Smooth muscle cell (in vitro differentiated cells): ENCODE data around the gene SUPT4H1. TPM values are rescaled to one million over a fixed set of nuclear protein-coding genes. Genes with fewer than 3 reads are reported as not detected.

ENCODE experiments used
- DNase-seq: peaks from one replicate; lab custom pipeline; 2025; ENCODE audit not compliant: unreplicated experiment; lab: John Stamatoyannopoulos, UW
- H2AFZ ChIP-seq: fragments of 200-600 bp; sonication (generic); 2 replicates; pipeline ENCODE4 v1.6.0; 2016; ENCODE audit warnings: antibody characterized with exemption, low read depth, mild to moderate bottlenecking
- H3F3A ChIP-seq: fragments of 200-600 bp; sonication (generic); 2 replicates; pipeline ENCODE4 v1.6.0; 2017; ENCODE audit warnings: antibody characterized with exemption, low read depth
- H3K27ac ChIP-seq: fragments of 200-600 bp; sonication (generic); 2 replicates; pipeline ENCODE4 v1.5.1; 2016; ENCODE audit warnings: low read depth, mild to moderate bottlenecking
- H3K27me3 ChIP-seq: fragments of 200-600 bp; sonication (generic); 2 replicates; pipeline ENCODE4 v1.6.1; 2016; ENCODE audit warnings: low read depth, mild to moderate bottlenecking
- H3K36me3 ChIP-seq: fragments of 200-600 bp; sonication (generic); 2 replicates; pipeline ENCODE4 v1.5.1; 2016; ENCODE audit warnings: low read depth
- H3K4me1 ChIP-seq: fragments of 200-600 bp; sonication (generic); 2 replicates; pipeline ENCODE4 v1.5.1; 2016; ENCODE audit warnings: low read depth
- H3K4me2 ChIP-seq: fragments of 200-600 bp; sonication (generic); 2 replicates; pipeline ENCODE4 v1.6.0; 2016; ENCODE audit warnings: mild to moderate bottlenecking
- H3K4me3 ChIP-seq: fragments of 200-600 bp; sonication (generic); 2 replicates; pipeline ENCODE4 v1.5.1; 2016; ENCODE audit warnings: mild to moderate bottlenecking
- H3K79me2 ChIP-seq: fragments of 200-600 bp; sonication (generic); 2 replicates; pipeline ENCODE4 v1.6.0; 2016; ENCODE audit warnings: low read depth, mild to moderate bottlenecking
- H3K9ac ChIP-seq: fragments of 200-600 bp; sonication (generic); 2 replicates; pipeline ENCODE4 v1.6.0; 2016; ENCODE audit warnings: low read depth
- H3K9me3 ChIP-seq: fragments of 200-600 bp; sonication (generic); replicated peaks from 2 replicates; pipeline ENCODE4 v1.5.1; 2016; ENCODE audit warnings: low read depth
- H4K20me1 ChIP-seq: fragments of 200-600 bp; sonication (generic); 2 replicates; pipeline ENCODE4 v1.6.0; 2016; ENCODE audit warnings: low read depth
- CTCF ChIP-seq: fragments of 200-600 bp; sonication (generic); IDR thresholded peaks from 2 replicates; pipeline ENCODE4 v1.5.1; 2017; ENCODE audit warnings: borderline replicate concordance, mild to moderate bottlenecking, antibody characterized with exemption; ENCODE audit not compliant: insufficient read depth, poor library complexity, severe bottlenecking
- WGBS: methylation state at CpG from one replicate; pipeline ENCODE4 v1.1.7; 2016; ENCODE audit warnings: low lambda C conversion rate; 5-methylcytosine and 5-hydroxymethylcytosine counted together
- polyA plus RNA-seq: library from polyadenylated mRNA; unstranded; fragments of >200 nt; fragmentation: Nextera tagmentation; extraction: Ambion mirVana; gene quantifications from 2 replicates; pipeline ENCODE4 v1.2.1, GENCODE V29; 2016
- total RNA-seq: library from RNA; depleted of rRNA; stranded (reverse); fragments of >200 nt; gene quantifications from 2 replicates; pipeline ENCODE4 v1.2.3, GENCODE V29; 2014

SUPT4H1 gene
- total and polyA plus RNA-seq, 2 experiments from 2014 or later: 66.1 to 107 TPM

GRCh38 chr17:58338454-58338840, 13.6 kb downstream of the SUPT4H1 start:
- H3K4me3 ChIP-seq: no peak overlapping the region
- H3K79me2 ChIP-seq: no peaks in the 10 kb centered on the region
- H3K36me3 ChIP-seq: no peaks in the 10 kb centered on the region
- no peak overlapping the region for H3K9ac ChIP-seq
- 88% methylated on average over 3 of the region's 3 CpGs for WGBS
- no peaks in the 10 kb centered on the region for H4K20me1 ChIP-seq
- TF ChIP-seq CTCF: no peak
- H2AFZ ChIP-seq: no peak overlapping the region
- peak overlapping the region; percentile 85 for H3K27ac ChIP-seq
- H3K27me3 ChIP-seq: no peaks in the 10 kb centered on the region
- no peaks in the 10 kb centered on the region for H3K9me3 ChIP-seq
- peaks cover 17% of the 10 kb centered on the region for H3K4me1 ChIP-seq
- H3F3A ChIP-seq: peaks cover 16% of the 10 kb centered on the region
- peak overlapping the region; percentile 73 for H3K4me2 ChIP-seq
- no peak for DNase-seq

GRCh38 chr17:58337600-58338453, 14.2 kb downstream of the SUPT4H1 start:
- Histone ChIP-seq H3K36me3 (no peaks in the 10 kb centered on the region), H3K4me3 (no peak overlapping the region), H3K27ac (peak overlapping the region; percentile 85), H4K20me1 (no peaks in the 10 kb centered on the region), H3K4me2 (peak overlapping the region; percentile 81), H3F3A (peaks cover 16% of the 10 kb centered on the region), H3K9ac (peak overlapping the region; percentile 22), H3K79me2 (no peaks in the 10 kb centered on the region), H3K9me3 (no peaks in the 10 kb centered on the region), H2AFZ (no peak overlapping the region), H3K27me3 (no peaks in the 10 kb centered on the region), H3K4me1 (peaks cover 17% of the 10 kb centered on the region)
- DNase-seq: peak; percentile 54
- WGBS: 31% methylated on average over 22 of the region's 23 CpGs
- no peak for TF ChIP-seq CTCF

- H3K27ac ChIP-seq: peak overlapping the region; percentile 85
- H3K9ac ChIP-seq: peak overlapping the region; percentile 22
These were observed 14.8 kb downstream of the SUPT4H1 start for GRCh38 chr17:58337210-58337599.

More at GRCh38 chr17:58337210-58337599, 14.8 kb downstream of the SUPT4H1 start:
- no peak overlapping the region for H2AFZ ChIP-seq
- no peak for TF ChIP-seq CTCF
- no peaks in the 10 kb centered on the region for H3K27me3 ChIP-seq
- no peak overlapping the region for H3K4me3 ChIP-seq
- peaks cover 16% of the 10 kb centered on the region for H3F3A ChIP-seq
- no peaks in the 10 kb centered on the region for H3K9me3 ChIP-seq
- H3K79me2 ChIP-seq: no peaks in the 10 kb centered on the region
- WGBS: 42% methylated on average over 7 of the region's 7 CpGs
- no peak for DNase-seq
- H3K4me1 ChIP-seq: peaks cover 17% of the 10 kb centered on the region
- H3K36me3 ChIP-seq: no peaks in the 10 kb centered on the region
- H3K4me2 ChIP-seq: peak overlapping the region; percentile 81
- H4K20me1 ChIP-seq: no peaks in the 10 kb centered on the region
